T-cell (primary cell): ENCODE results near the gene WFDC12. TPM values are rescaled to one million over a fixed set of nuclear protein-coding genes. Genes with fewer than 3 reads are reported as not detected.
"Not testable (repeated sequence)": the region's sequence is repeated elsewhere in the genome, so short reads cannot be mapped to it uniquely, and the experiment has no call there.

Experiments used
- ATAC-seq, 4 experiments: fragments of 200-7000 bp in 3 of 4; fragments of 150-1000 bp in 1 of 4; cut with Tn5 transposase; replicated peaks in 1 of 4; 1 replicate in 3 of 4; 2 replicates in 1 of 4; pipeline ENCODE4 v1.10.0; 2021; ENCODE audit warnings: moderate library complexity in 3 of 4, mild to moderate bottlenecking in 2 of 4, moderate number of reproducible peaks in 1 of 4
- CTCF ChIA-PET, 2 donors: fragments of 300-600 bp; sonication (Branson Sonifier 250); formaldehyde crosslinking; loops; one replicate each; lab custom pipeline; 2022; ENCODE audit warnings: antibody characterized with exemption in 2 of 2; lab: Charles Lee
- POLR2A ChIA-PET, 2 donors: fragments of 300-600 bp; sonication (Branson Sonifier 250); formaldehyde crosslinking; loops; one replicate each; lab custom pipeline; 2022; ENCODE audit warnings: antibody characterized with exemption in 2 of 2; lab: Charles Lee
- DNase-seq, 35 experiments: peaks; one replicate each; pipeline versions ENCODE4 v3.0.0 to v3.0.0-alpha.2; 2013 to 2023
- H3K27ac ChIP-seq: one replicate; pipeline ENCODE4 v1.5.1; 2013; ENCODE audit warnings: low read length
- H3K27me3 ChIP-seq, 2 experiments: replicated peaks in 1 of 2; 1 replicate in 1 of 2; 2 replicates in 1 of 2; pipeline versions ENCODE4 v1.6.1 to v1.7.0; 2013; ENCODE audit warnings: low read length in 1 of 2, mixed read lengths in 1 of 2; ENCODE audit not compliant: control insufficient read depth in 2 of 2, insufficient read depth in 2 of 2; ENCODE audit errors: extremely low read depth in 1 of 2
- H3K36me3 ChIP-seq, 2 donors: 1 replicate in 1 of 2; 2 replicates in 1 of 2; pipeline versions ENCODE4 v1.6.1 to v1.7.0; 2013; ENCODE audit warnings: low read length in 1 of 2; ENCODE audit not compliant: control insufficient read depth in 2 of 2, insufficient read depth in 1 of 2; ENCODE audit errors: extremely low read depth in 1 of 2
- H3K4me1 ChIP-seq, 2 experiments: 1 replicate in 1 of 2; 2 replicates in 1 of 2; pipeline versions ENCODE4 v1.6.1 to v1.7.0; 2013; ENCODE audit warnings: low read length in 2 of 2, mixed read lengths in 1 of 2; ENCODE audit not compliant: insufficient read depth in 2 of 2, control insufficient read depth in 1 of 2; ENCODE audit errors: extremely low read depth in 1 of 2
- H3K4me3 ChIP-seq, 2 donors: 1 replicate in 1 of 2; 2 replicates in 1 of 2; pipeline versions ENCODE4 v1.5.1 to v1.7.0; 2013; ENCODE audit warnings: mild to moderate bottlenecking in 2 of 2, low read length in 1 of 2, moderate library complexity in 1 of 2; ENCODE audit not compliant: control insufficient read depth in 1 of 2; ENCODE audit errors: extremely low read depth in 1 of 2
- H3K9me3 ChIP-seq: 2 replicates; pipeline ENCODE4 v1.7.0; 2013
- H3K27ac Mint-ChIP-seq, 2 donors: one replicate each; pipeline ENCODE4 v1.8.0; 2020 to 2021; ENCODE audit warnings: mild to moderate bottlenecking in 2 of 2, mixed read lengths in 2 of 2
- H3K27me3 Mint-ChIP-seq, 2 donors: one replicate each; pipeline ENCODE4 v1.8.0; 2021 to 2022; ENCODE audit warnings: mixed read lengths in 2 of 2
- H3K36me3 Mint-ChIP-seq: one replicate; pipeline ENCODE4 v1.8.0; 2021; ENCODE audit warnings: mixed read lengths
- H3K4me1 Mint-ChIP-seq, 3 donors: one replicate each; pipeline ENCODE4 v1.8.0; 2020 to 2022; ENCODE audit warnings: mixed read lengths in 3 of 3, mild to moderate bottlenecking in 1 of 3
- H3K4me3 Mint-ChIP-seq, 3 donors: one replicate each; pipeline ENCODE4 v1.8.0; 2020 to 2022; ENCODE audit warnings: mild to moderate bottlenecking in 3 of 3, mixed read lengths in 3 of 3, moderate library complexity in 3 of 3
- H3K9me3 Mint-ChIP-seq, 3 donors: one replicate each; pipeline ENCODE4 v1.8.0; 2020 to 2022; ENCODE audit warnings: mixed read lengths in 3 of 3
- WGBS: methylation state at CpG from one replicate; pipeline ENCODE4 v1.1.5; 2013; ENCODE audit warnings: missing lambda C conversion rate; ENCODE audit not compliant: insufficient coverage; 5-methylcytosine and 5-hydroxymethylcytosine counted together
- total RNA-seq, 35 experiments: library from RNA in 6 of 35; stranded (reverse) in 6 of 35; fragments of 120-200 nt in 1 of 35; gene quantifications; one replicate each; pipeline versions ENCODE4 v1.2.1 to v1.2.4 and lab custom pipeline; 2013 to 2026

Gene WFDC12
- total RNA-seq, 5 donors from 2014 or later (not counting 1 experiment from before 2014, with no cell fraction given) = not detected

DNA sequence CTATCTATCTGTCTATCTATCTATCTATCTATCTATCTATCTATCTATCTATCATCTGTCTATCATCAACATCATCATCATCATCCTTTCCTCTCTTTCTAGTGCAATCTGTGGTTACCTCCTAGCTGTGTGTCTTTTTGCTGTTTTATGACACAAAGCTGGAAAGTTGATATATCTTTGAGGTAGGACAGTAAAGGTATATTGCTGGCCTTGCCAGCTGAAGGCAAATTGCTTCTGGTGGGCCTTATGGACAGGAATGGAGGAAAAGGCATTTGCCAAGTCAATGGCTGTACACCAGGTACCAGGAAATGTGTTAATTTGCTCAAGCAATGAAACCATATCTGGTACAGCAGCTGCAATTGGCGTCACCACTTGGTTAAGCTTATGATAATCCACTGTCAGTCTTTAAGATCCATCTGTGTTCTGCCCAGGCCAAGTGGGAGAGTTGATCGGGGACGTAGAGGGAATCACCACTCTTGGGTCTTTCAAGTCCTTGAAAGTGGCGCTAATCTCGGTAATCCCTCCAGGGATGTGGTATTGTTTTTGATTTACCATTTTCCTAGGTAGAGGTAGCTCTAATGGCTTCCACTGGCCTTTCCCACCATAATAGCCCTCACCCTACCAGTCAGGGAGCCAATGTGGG lies 15.6 kb upstream of the WFDC12 start:
- H3K4me3 Mint-ChIP-seq, H3K36me3 Mint-ChIP-seq, DNase-seq, H3K27ac ChIP-seq, H3K27ac Mint-ChIP-seq, CTCF ChIA-PET, H3K4me3 ChIP-seq, ATAC-seq, H3K9me3 ChIP-seq, H3K36me3 ChIP-seq, H3K4me1 ChIP-seq, H3K9me3 Mint-ChIP-seq, H3K4me1 Mint-ChIP-seq: not testable (repeated sequence)
- H3K27me3 Mint-ChIP-seq = peaks cover 10 to 20% of the 10 kb centered on the region in 2 donors
- H3K27me3 ChIP-seq = peaks cover 0 to 28% of the 10 kb centered on the region in 2 experiments
- WGBS = 100% methylated on average over 1 of the region's 5 CpGs
- POLR2A ChIA-PET = interaction anchor here in 1 of 2 donors (0.7 kb wide), 1 partner anchor 1455 kb away, joined by 4 read pairs; no protein-coding TSS in a partner anchor

DNA sequence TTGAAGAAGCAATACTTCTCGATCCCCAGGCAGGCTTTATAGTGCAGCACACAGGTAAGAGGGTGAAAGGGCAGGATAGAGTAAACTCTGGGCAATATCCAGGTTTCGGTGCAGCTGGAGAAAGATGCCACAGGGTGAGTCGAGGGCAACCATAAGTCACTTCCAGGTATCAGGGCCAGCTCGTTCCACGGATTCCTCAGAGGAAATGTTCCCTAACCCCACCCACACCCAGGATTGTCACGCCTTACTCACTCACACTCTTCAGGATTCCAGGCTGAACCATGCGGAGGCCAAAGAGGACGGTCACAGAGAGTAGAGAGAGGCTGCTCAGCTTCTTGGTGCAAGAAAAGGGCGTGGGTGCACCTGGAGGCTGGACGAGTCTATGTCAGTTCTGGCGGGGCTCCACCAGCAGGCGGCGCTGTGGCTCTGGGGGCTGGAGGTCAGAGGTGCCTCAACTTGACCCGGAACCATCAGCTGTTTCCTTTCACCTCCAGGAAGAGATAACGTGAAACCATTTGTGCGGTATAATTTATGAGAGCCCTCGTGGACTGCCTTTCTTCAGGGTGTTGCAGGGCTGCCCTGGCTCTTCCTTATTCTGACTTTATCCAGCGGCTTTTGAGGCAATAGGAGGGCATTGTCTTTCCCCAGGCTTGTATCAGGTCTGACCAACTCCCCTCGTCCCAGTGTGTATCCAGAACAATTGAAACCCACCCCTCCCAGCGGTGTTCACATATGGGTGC lies 14.5 kb upstream of the WFDC12 start:
- DNase-seq (peak in 27 of 35 experiments; percentile 7 to 48 (median 19)), ATAC-seq (no peak)
- Mint-ChIP-seq H3K9me3 (peaks cover 0 to 3% (median 0%) of the 10 kb centered on the region in 3 donors), H3K4me1 (no peaks in the 10 kb centered on the region), H3K36me3 (no peaks in the 10 kb centered on the region), H3K27me3 (peaks cover 6 to 17% of the 10 kb centered on the region in 2 donors), H3K4me3 (no peak overlapping the region), H3K27ac (no peak overlapping the region)
- H3K4me3 ChIP-seq = no peak overlapping the region
- ChIA-PET CTCF (no interaction called here), POLR2A (interaction anchor here in 1 of 2 donors (0.7 kb wide), 1 partner anchor 1454 kb away, joined by 4 read pairs; no protein-coding TSS in a partner anchor)
- WGBS = 63% methylated on average over 7 of the region's 20 CpGs
- H3K4me1 ChIP-seq = peaks cover 0 to 5% of the 10 kb centered on the region in 2 experiments
- no peaks in the 10 kb centered on the region for H3K36me3 ChIP-seq
- no peaks in the 10 kb centered on the region for H3K9me3 ChIP-seq
- H3K27ac ChIP-seq = no peak overlapping the region
- peaks cover 0 to 26% of the 10 kb centered on the region in 2 experiments for H3K27me3 ChIP-seq

DNA sequence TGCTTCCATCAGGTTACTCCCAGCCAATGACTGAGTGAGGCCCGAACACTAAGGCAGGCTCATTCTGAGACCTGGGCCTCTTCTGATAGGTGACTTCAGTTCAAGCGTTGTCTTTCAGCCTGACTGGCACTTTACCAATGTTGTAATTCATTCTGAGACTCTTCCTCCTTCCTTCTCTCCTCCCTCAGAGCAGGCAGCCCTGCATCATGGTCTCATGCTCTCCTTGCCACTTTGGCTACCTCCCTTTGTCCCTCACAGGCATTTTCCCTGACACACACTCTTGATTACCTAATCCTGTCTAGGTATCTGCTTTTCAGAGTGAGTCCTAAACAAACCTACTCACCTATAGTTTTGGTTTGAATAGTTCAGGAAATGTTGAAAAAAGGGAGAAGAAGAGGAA lies 12.6 kb upstream of the WFDC12 start:
- H3K4me3 Mint-ChIP-seq = no peak overlapping the region
- WGBS = 77% methylated on average over 2 of the region's 2 CpGs
- Histone ChIP-seq H3K4me3 (no peak overlapping the region), H3K27ac (no peak overlapping the region), H3K27me3 (peaks cover 0 to 26% of the 10 kb centered on the region in 2 experiments), H3K36me3 (no peaks in the 10 kb centered on the region), H3K4me1 (peaks cover 0 to 5% of the 10 kb centered on the region in 2 experiments), H3K9me3 (no peaks in the 10 kb centered on the region)
- POLR2A ChIA-PET = no interaction called here
- peaks cover 0 to 3% (median 0%) of the 10 kb centered on the region in 3 donors for H3K9me3 Mint-ChIP-seq
- H3K4me1 Mint-ChIP-seq = no peaks in the 10 kb centered on the region
- H3K27ac Mint-ChIP-seq = no peak overlapping the region
- H3K36me3 Mint-ChIP-seq = no peaks in the 10 kb centered on the region
- CTCF ChIA-PET = interaction anchor here in 1 of 2 donors (0.6 kb wide), 1 partner anchor 22 kb away, joined by 3 read pairs; the partner anchor contains the start of gene WFDC5
- no peak for DNase-seq
- H3K27me3 Mint-ChIP-seq = peaks cover 14 to 18% of the 10 kb centered on the region in 2 donors
- ATAC-seq = no peak

DNA sequence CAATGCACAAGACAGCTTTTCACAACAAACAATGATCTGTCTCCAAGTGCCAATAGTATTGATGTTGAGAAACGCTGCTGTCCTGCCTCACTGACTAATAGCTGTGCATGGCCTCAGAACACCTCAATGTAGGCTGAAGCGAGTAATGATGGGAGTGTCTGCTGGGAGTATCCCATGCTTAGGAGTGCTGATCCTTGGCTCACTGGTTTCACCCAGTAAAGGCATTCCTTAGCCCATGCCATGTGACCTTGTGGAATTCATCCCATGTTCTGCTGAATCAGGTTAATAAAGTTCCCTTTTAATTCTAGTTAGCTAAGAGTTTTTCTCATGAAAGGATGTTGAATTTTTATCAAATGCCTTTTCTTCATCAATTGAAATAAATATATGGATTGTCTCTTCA lies 3.8 kb upstream of the WFDC12 start:
- POLR2A ChIA-PET = no interaction called here
- Histone ChIP-seq H3K27me3 (peaks cover 3 to 10% of the 10 kb centered on the region in 2 experiments), H3K4me1 (no peaks in the 10 kb centered on the region), H3K36me3 (no peaks in the 10 kb centered on the region), H3K27ac (no peak overlapping the region), H3K9me3 (no peaks in the 10 kb centered on the region), H3K4me3 (no peak overlapping the region)
- Mint-ChIP-seq H3K36me3 (no peaks in the 10 kb centered on the region), H3K4me3 (no peak overlapping the region), H3K4me1 (no peaks in the 10 kb centered on the region), H3K27me3 (peaks cover 40 to 46% of the 10 kb centered on the region in 2 donors), H3K27ac (no peak overlapping the region), H3K9me3 (no peaks in the 10 kb centered on the region)
- CTCF ChIA-PET = no interaction called here
- 60% methylated on average over 1 of the region's 2 CpGs for WGBS
- ATAC-seq (no peak), DNase-seq (no peak)

DNA sequence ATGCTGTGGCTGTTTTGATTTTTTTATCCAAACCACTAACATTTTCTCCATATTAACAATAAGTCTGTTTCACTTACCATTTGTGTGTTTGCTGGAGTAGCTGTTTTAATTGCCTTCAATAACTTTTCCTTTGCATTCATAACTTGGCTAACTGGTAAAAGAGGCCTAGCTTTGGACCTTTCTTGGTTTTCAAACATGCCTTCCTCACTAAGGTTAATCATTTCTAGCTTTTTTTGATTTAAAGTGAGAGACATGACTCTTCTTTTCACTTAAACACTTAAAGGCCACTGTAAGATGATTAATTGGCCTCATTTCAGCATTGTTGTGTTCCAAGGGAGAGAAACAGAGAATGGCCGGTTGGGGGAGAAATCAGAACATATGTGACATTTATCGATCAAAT lies 2.9 kb downstream of the WFDC12 start:
- ChIA-PET POLR2A (no interaction called here), CTCF (interaction anchor here in 1 of 2 donors (0.7 kb wide), 1 partner anchor 468 kb away, joined by 3 read pairs; no protein-coding TSS in a partner anchor)
- Mint-ChIP-seq H3K36me3 (no peaks in the 10 kb centered on the region), H3K4me1 (no peaks in the 10 kb centered on the region), H3K27ac (no peak overlapping the region), H3K27me3 (peaks cover 20 to 25% of the 10 kb centered on the region in 2 donors), H3K9me3 (no peaks in the 10 kb centered on the region), H3K4me3 (no peak overlapping the region)
- H3K9me3 ChIP-seq = no peaks in the 10 kb centered on the region
- ATAC-seq (no peak), DNase-seq (no peak)
- peaks cover 0 to 10% of the 10 kb centered on the region in 2 experiments for H3K27me3 ChIP-seq
- H3K27ac ChIP-seq = no peak overlapping the region
- H3K4me1 ChIP-seq = no peaks in the 10 kb centered on the region
- no CpG with 5 or more reads among the region's 2 CpGs for WGBS
- H3K36me3 ChIP-seq = no peaks in the 10 kb centered on the region
- H3K4me3 ChIP-seq = no peak overlapping the region

DNA sequence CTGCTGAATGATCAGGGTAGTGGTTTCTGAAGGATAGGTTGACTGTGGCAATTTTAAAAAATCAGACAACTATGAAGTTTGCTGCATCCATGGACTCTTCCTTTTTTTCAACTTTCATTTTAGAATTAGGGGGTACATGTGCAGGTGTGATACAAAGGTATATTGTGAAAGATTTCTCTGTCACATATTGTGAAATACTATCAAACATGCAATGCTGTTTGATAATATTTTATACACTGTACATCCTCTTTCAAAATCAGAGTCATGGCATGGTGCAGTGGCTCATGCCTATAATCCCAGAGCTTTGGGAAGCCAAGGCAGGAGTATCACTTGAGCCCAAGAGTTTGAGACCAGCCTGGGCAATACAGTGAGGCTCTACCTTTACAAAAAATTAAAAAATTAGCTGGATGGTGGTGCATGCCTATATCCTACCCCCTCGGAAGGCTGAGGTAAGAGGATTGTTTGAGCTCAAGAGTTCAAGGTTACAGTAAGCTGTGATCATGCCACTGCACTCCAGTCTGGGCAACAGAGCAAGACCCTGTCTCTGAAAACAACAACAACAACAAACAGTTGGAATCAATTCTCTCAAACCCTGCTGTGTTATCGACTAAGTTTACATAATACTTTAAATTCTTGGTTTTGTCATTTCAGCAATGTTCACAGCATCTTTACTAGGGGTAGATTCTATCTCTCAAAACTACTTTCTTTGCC lies 4.6 kb downstream of the WFDC12 start:
- Mint-ChIP-seq H3K36me3 (no peaks in the 10 kb centered on the region), H3K27ac (no peak overlapping the region), H3K4me3 (no peak overlapping the region), H3K4me1 (peaks cover 4 to 7% (median 5%) of the 10 kb centered on the region in 3 donors), H3K9me3 (no peaks in the 10 kb centered on the region), H3K27me3 (peaks cover 19 to 24% of the 10 kb centered on the region in 2 donors)
- Histone ChIP-seq H3K9me3 (no peaks in the 10 kb centered on the region), H3K27ac (no peak overlapping the region), H3K27me3 (peaks cover 0 to 15% of the 10 kb centered on the region in 2 experiments), H3K36me3 (no peaks in the 10 kb centered on the region), H3K4me1 (peaks cover 0 to 4% of the 10 kb centered on the region in 2 experiments), H3K4me3 (no peak overlapping the region)
- ATAC-seq (no peak), DNase-seq (no peak)
- WGBS = no CpG with 5 or more reads among the region's 2 CpGs
- ChIA-PET CTCF (interaction anchor here in 1 of 2 donors (0.6 kb wide), 1 partner anchor 24 kb away, joined by 3 read pairs; no protein-coding TSS in a partner anchor), POLR2A (no interaction called here)
